SKM-1 (cell line): ENCODE measurements around the gene CAMK2G.

Experiments used
- DNase-seq: peaks from one replicate; lab custom pipeline; 2025; ENCODE audit not compliant: unreplicated experiment; lab: John Stamatoyannopoulos, UW

The CAMK2G gene

GRCh38 chr10:73865107-73865458 lies 9.3 kb downstream of the CAMK2G start:
- no peak for DNase-seq

GRCh38 chr10:73864229-73864628 lies 10.1 kb downstream of the CAMK2G start:
- DNase-seq, result no peak

- DNase-seq, result no peak
Observed at GRCh38 chr10:73863039-73863817, 11.1 kb downstream of the CAMK2G start.

GRCh38 chr10:73862011-73862410 lies 12.3 kb downstream of the CAMK2G start:
- DNase-seq, result peak; percentile 35

GRCh38 chr10:73859784-73860491 lies 14.4 kb downstream of the CAMK2G start:
- DNase-seq, result no peak

- no peak for DNase-seq
Observed at GRCh38 chr10:73859428-73859783, 14.9 kb downstream of the CAMK2G start.

GRCh38 chr10:73858750-73859427 lies 15.5 kb downstream of the CAMK2G start:
- DNase-seq, result no peak

GRCh38 chr10:73858013-73858708 lies 16.2 kb downstream of the CAMK2G start:
- DNase-seq, result no peak

GRCh38 chr10:73857446-73857845 lies 16.9 kb downstream of the CAMK2G start:
- no peak for DNase-seq

GRCh38 chr10:73856261-73856660 lies 18.1 kb downstream of the CAMK2G start:
- DNase-seq, result no peak

GRCh38 chr10:73855413-73855812 lies 18.9 kb downstream of the CAMK2G start:
- no peak for DNase-seq

- DNase-seq, result no peak
Observed at GRCh38 chr10:73854310-73854709, 20.0 kb downstream of the CAMK2G start.

- DNase-seq, result no peak
Observed at GRCh38 chr10:73853196-73853595, 21.2 kb downstream of the CAMK2G start.

- no peak for DNase-seq
Observed at GRCh38 chr10:73850863-73851461, 23.4 kb downstream of the CAMK2G start.

GRCh38 chr10:73850211-73850610 lies 24.1 kb downstream of the CAMK2G start:
- DNase-seq, result no peak

- DNase-seq, result peak; percentile 97
Observed at GRCh38 chr10:73848821-73849489, 25.4 kb downstream of the CAMK2G start.

GRCh38 chr10:73847031-73847430 lies 27.3 kb downstream of the CAMK2G start:
- DNase-seq, result no peak

- DNase-seq, result no peak
Observed at GRCh38 chr10:73843261-73843660, 31.1 kb downstream of the CAMK2G start.

- no peak for DNase-seq
Observed at GRCh38 chr10:73842349-73842748, 32.0 kb downstream of the CAMK2G start.

GRCh38 chr10:73841526-73842285 lies 32.6 kb downstream of the CAMK2G start:
- no peak for DNase-seq
